Measurements from ENCODE around the gene LCE1A.

The LCE1A gene

GRCh38 chr1:152869808-152870419 lies 42.6 kb downstream of the LCE1A start:
- TF ChIP-seq SIN3A (IDR thresholded peaks at IDR 0.05; ENCODE audit: borderline replicate concordance, insufficient read depth, low read length) (no peak), POLR2AphosphoS5 (IDR thresholded peaks at IDR 0.05; ENCODE audit: low read depth, low read length) (no peak)

- no peak for TF ChIP-seq SIN3A (IDR thresholded peaks at IDR 0.05; ENCODE audit: borderline replicate concordance, insufficient read depth, low read length)
- no peak for TF ChIP-seq FOXP2 (optimal IDR thresholded peaks at IDR 0.05; ENCODE audit: borderline replicate concordance, extremely low read depth, extremely low read length, insufficient read depth)
- TF ChIP-seq POLR2AphosphoS5 (IDR thresholded peaks at IDR 0.05; ENCODE audit: low read depth, low read length) = no peak
- TF ChIP-seq TAF1 (IDR thresholded peaks at IDR 0.05; ENCODE audit: borderline replicate concordance, insufficient read depth, low read length) = no peak
- no peak for TF ChIP-seq REST (IDR thresholded peaks at IDR 0.05; ENCODE audit: insufficient read depth in 1 of 2, low read depth in 2 of 2, low read length in 2 of 2)
Measured at GRCh38 chr1:152870831-152871730, 43.8 kb downstream of the LCE1A start.

- TF ChIP-seq REST (IDR thresholded peaks at IDR 0.05; ENCODE audit: insufficient read depth in 1 of 2, low read depth in 2 of 2, low read length in 2 of 2) (no peak), POLR2AphosphoS5 (IDR thresholded peaks at IDR 0.05; ENCODE audit: low read depth, low read length) (no peak)
Measured at GRCh38 chr1:152871731-152872126, 44.5 kb downstream of the LCE1A start.

GRCh38 chr1:152873495-152873894 lies 46.2 kb downstream of the LCE1A start:
- TF ChIP-seq SIN3A (IDR thresholded peaks at IDR 0.05; ENCODE audit: borderline replicate concordance, insufficient read depth, low read length) (no peak), POLR2AphosphoS5 (IDR thresholded peaks at IDR 0.05; ENCODE audit: low read depth, low read length) (no peak), TAF1 (IDR thresholded peaks at IDR 0.05; ENCODE audit: borderline replicate concordance, insufficient read depth, low read length) (no peak), REST (IDR thresholded peaks at IDR 0.05; ENCODE audit: insufficient read depth in 1 of 2, low read depth in 2 of 2, low read length in 2 of 2) (no peak), FOXP2 (optimal IDR thresholded peaks at IDR 0.05; ENCODE audit: borderline replicate concordance, extremely low read depth, extremely low read length, insufficient read depth) (no peak)

GRCh38 chr1:152876827-152877226 lies 49.6 kb downstream of the LCE1A start:
- TF ChIP-seq TAF1 (IDR thresholded peaks at IDR 0.05; ENCODE audit: borderline replicate concordance, insufficient read depth, low read length) = no peak
- no peak for TF ChIP-seq POLR2AphosphoS5 (IDR thresholded peaks at IDR 0.05; ENCODE audit: low read depth, low read length)
- TF ChIP-seq REST (IDR thresholded peaks at IDR 0.05; ENCODE audit: insufficient read depth in 1 of 2, low read depth in 2 of 2, low read length in 2 of 2) = no peak
- TF ChIP-seq FOXP2 (optimal IDR thresholded peaks at IDR 0.05; ENCODE audit: borderline replicate concordance, extremely low read depth, extremely low read length, insufficient read depth) = no peak
- TF ChIP-seq SIN3A (IDR thresholded peaks at IDR 0.05; ENCODE audit: borderline replicate concordance, insufficient read depth, low read length) = no peak
